ENCODE data around the gene ABR. TPM values are rescaled to one million over a fixed set of nuclear protein-coding genes. Genes with fewer than 3 reads are reported as not detected.

Gene ABR
- 100 to 1,000 TPM; 147 to 187 TPM for total RNA-seq
- polyA plus RNA-seq (ENCODE audit: insufficient read length in 6 of 6): 10 to 100 TPM; 59.0 to 85.5 (median 73.7) TPM
- long read RNA-seq, donor 1, partial matches to known transcripts: 6 of 14 reads
- long read RNA-seq, donor 1, other reads (novel, unspliced or antisense): 0 of 14 reads
- long read RNA-seq, donor 2, partial matches to known transcripts: 0 of 4 reads
- long read RNA-seq, donor 2, other reads (novel, unspliced or antisense): 0 of 4 reads
- long read RNA-seq, donor 3, partial matches to known transcripts: 8 of 15 reads
- long read RNA-seq, donor 3, other reads (novel, unspliced or antisense): 0 of 15 reads
- long read RNA-seq, donor 4, partial matches to known transcripts: 3 of 12 reads
- long read RNA-seq, donor 4, other reads (novel, unspliced or antisense): 9 of 12 reads
- long read RNA-seq, donor 5, partial matches to known transcripts: 0 of 5 reads
- long read RNA-seq, donor 5, other reads (novel, unspliced or antisense): 0 of 5 reads
- long read RNA-seq, donor 6, partial matches to known transcripts: 0 of 3 reads
- long read RNA-seq, donor 6, other reads (novel, unspliced or antisense): 0 of 3 reads
- long read RNA-seq, donor 7, partial matches to known transcripts: 0 of 2 reads
- long read RNA-seq, donor 7, other reads (novel, unspliced or antisense): 0 of 2 reads
- long read RNA-seq, donor 8, transcript ABR-201 (22 exons, 2,673 nt): major isoform, 6 of 12 reads
- long read RNA-seq, donor 8, partial matches to known transcripts: 0 of 12 reads
- long read RNA-seq, donor 8, other reads (novel, unspliced or antisense): 0 of 12 reads
- long read RNA-seq, donor 9: 0 reads
- long read RNA-seq, donor 10, partial matches to known transcripts: 3 of 13 reads
- long read RNA-seq, donor 10, other reads (novel, unspliced or antisense): 10 of 13 reads
- long read RNA-seq, donor 11: 0 reads
- long read RNA-seq, donor 12, partial matches to known transcripts: 0 of 7 reads
- long read RNA-seq, donor 12, other reads (novel, unspliced or antisense): 0 of 7 reads

DNA sequence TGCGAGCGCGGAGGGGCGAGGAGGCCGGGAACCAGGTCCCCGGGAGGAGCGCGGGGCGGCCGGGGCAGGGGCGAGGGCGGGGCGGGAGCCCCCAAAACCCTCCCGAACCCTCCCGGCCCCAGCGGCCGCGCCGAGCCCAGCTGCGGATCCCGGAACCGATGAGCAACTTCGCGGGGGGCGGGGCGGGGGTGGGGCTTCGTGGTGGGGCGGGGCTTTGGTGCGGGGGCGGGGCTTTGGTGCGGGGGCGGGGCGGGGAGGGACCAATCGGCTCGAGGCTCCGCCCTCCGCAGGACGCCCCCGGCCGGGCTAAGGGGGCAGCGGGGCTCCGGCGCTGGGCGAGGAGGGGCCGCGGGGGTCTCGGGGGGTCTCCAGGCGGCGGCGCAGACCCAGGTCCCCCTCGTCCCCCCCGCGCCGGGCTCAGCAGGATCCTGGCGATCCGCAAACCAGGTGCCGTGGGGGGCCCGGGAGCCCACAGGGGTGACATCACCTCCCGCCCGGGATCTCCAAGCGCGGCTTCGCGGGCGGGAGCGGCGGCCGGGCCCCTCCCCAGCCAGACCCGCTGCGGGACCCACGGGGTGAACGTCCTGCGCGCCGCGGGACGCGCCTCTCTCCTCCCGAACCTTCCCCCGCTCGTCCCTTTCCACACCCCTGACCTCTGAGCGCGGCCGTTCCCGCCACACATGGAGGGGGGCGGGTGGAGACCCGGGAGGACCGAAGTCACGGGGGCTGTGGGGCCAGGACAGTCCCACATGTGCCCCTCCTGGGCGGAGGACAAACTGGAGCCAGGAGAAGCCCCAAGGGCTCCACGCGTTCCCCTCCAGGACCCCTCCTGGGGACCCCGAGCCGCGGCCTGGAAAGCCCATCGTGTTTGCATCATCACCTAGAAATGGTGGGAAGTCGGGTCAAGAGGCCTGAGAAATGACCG, at the start of gene ABR:
Gene ABR (minus strand): TSS at position 164 of the 925 bp plus-strand sequence. CDS start 254 bp downstream, outside the sequence.
- intact Hi-C loops (cut with DNase I): no loop called here
- no peaks in the 10 kb centered on the region for H3K9me3 ChIP-seq
- H3K4me3 ChIP-seq: peak within 1 kb of the TSS; percentile 51 to 77
- peak in 2 of 4 donors; percentile 47 to 92 for DNase-seq
- no peak for TF ChIP-seq CTCF (IDR thresholded peaks at IDR 0.05)
- H3K36me3 ChIP-seq: no peaks in the 10 kb centered on the region
- H3K27ac ChIP-seq: peak within 1 kb of the TSS in 1 of 2 donors; percentile 45
- peak; percentile 71 for ATAC-seq
- H3K27me3 ChIP-seq: peaks cover 0 to 32% of the 10 kb centered on the region in 2 donors
- H3K4me1 ChIP-seq: peaks cover 2 to 58% of the 10 kb centered on the region in 2 donors

GRCh38 chr17:1229349-1229899, 49.6 kb upstream of the ABR start:
- peaks cover 5 to 57% of the 10 kb centered on the region in 2 donors for H3K4me1 ChIP-seq
- peak overlapping the region; percentile 43 to 61 for H3K4me3 ChIP-seq
- DNase-seq (peak in 2 of 4 donors; percentile 88 to 96), ATAC-seq (peak; percentile 76)
- H3K27me3 ChIP-seq: peaks cover 0 to 60% of the 10 kb centered on the region in 2 donors
- no peak for TF ChIP-seq CTCF (IDR thresholded peaks at IDR 0.05)
- intact Hi-C loops (cut with DNase I): no loop called here
- no peaks in the 10 kb centered on the region for H3K9me3 ChIP-seq
- no peaks in the 10 kb centered on the region for H3K36me3 ChIP-seq
- H3K27ac ChIP-seq: peak overlapping the region; percentile 67 to 77

GRCh38 chr17:1228781-1229348, 49.1 kb upstream of the ABR start:
- H3K9me3 ChIP-seq: no peaks in the 10 kb centered on the region
- intact Hi-C loops (cut with DNase I): no loop called here
- TF ChIP-seq CTCF (IDR thresholded peaks at IDR 0.05): no peak
- H3K4me1 ChIP-seq: peaks cover 5 to 57% of the 10 kb centered on the region in 2 donors
- peak overlapping the region; percentile 43 to 61 for H3K4me3 ChIP-seq
- peaks cover 0 to 60% of the 10 kb centered on the region in 2 donors for H3K27me3 ChIP-seq
- ATAC-seq: no peak
- peak overlapping the region; percentile 67 to 77 for H3K27ac ChIP-seq
- peak in 1 of 4 donors; percentile 83 for DNase-seq
- H3K36me3 ChIP-seq: no peaks in the 10 kb centered on the region
